HepG2 (cell line): ENCODE results near the gene PYGL.

Experiments
- CBFB ChIP-seq: sonication (generic); formaldehyde crosslinking; IDR thresholded peaks from 2 replicates; pipeline ENCODE4 v1.4.0; 2020; ENCODE audit warnings: missing genetic modification reagents
- GTF2F1 ChIP-seq: fragments of 150-350 bp; IDR thresholded peaks from 2 replicates; pipeline ENCODE4 v1.6.1; 2014; ENCODE audit warnings: low read length
- MTA3 ChIP-seq: sonication (generic); formaldehyde crosslinking; IDR thresholded peaks from 2 replicates; pipeline ENCODE4 v1.4.0; 2020; ENCODE audit warnings: missing genetic modification reagents
- MXI1 ChIP-seq: IDR thresholded peaks from 3 replicates; pipeline ENCODE4 v1.6.1; 2012; ENCODE audit warnings: low read depth, low read length, inconsistent platforms, borderline replicate concordance
- PHB2 ChIP-seq: fragments of 450-650 bp; IDR thresholded peaks from 2 replicates; pipeline ENCODE4 v1.6.1; 2018; ENCODE audit not compliant: partially characterized antibody
- TAF15 ChIP-seq: fragments of 200-400 bp; formaldehyde crosslinking; IDR thresholded peaks from one replicate; pipeline ENCODE4 v1.6.1; 2018; ENCODE audit warnings: mild to moderate bottlenecking, low read depth, low read length; ENCODE audit not compliant: poor library complexity, severe bottlenecking
- THRA ChIP-seq: sonication (generic); formaldehyde crosslinking; IDR thresholded peaks from 2 replicates; pipeline ENCODE4 v1.4.0; 2020; ENCODE audit warnings: missing genetic modification reagents, borderline replicate concordance
- ZNF761 ChIP-seq: sonication (generic); formaldehyde crosslinking; conservative IDR thresholded peaks from 2 replicates; pipeline ENCODE4 v1.4.0; 2020; ENCODE audit warnings: mild to moderate bottlenecking, missing genetic modification reagents
- TF ChIP-seq, protein P1 (sequence below): sonication (generic); formaldehyde crosslinking; IDR thresholded peaks from 2 replicates; pipeline ENCODE4 v1.4.0; 2020; ENCODE audit warnings: missing genetic modification reagents
- TF ChIP-seq, protein P2 (sequence below): sonication (generic); formaldehyde crosslinking; conservative IDR thresholded peaks from 2 replicates; pipeline ENCODE4 v1.5.0; 2020; ENCODE audit warnings: missing genetic modification reagents

DNA sequence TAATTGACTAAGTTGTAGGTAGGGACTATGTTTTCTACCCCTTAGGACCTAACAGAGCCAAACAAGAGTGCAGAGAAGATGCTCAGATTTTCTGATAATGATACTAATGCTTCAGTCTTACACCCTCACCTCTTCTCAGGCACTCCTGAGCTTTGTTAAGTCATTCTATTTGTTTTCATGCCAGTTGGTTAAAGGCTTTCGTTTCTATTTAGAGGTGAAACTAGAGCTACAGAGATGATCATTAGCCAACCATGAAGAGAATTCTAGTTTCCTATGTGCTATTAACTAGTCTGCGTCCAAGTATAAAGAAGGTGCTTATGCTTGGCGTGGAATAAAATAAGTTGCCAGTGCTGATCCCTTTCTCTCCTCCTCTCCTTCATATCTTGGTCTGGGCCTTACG, 34.6 kb upstream of the PYGL start:
- TF ChIP-seq PHB2 = no peak
- TF ChIP-seq TAF15 = no peak
- no peak for TF ChIP-seq MTA3
- TF ChIP-seq GTF2F1 = no peak
- TF ChIP-seq CBFB (CRISPR knock-in tag) = no peak
- no peak for TF ChIP-seq THRA (CRISPR knock-in tag)
- TF ChIP-seq, protein P1, sequence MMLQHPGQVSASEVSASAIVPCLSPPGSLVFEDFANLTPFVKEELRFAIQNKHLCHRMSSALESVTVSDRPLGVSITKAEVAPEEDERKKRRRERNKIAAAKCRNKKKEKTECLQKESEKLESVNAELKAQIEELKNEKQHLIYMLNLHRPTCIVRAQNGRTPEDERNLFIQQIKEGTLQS = no peak
- no peak for TF ChIP-seq ZNF761 (CRISPR knock-in tag)
- TF ChIP-seq, protein P2, sequence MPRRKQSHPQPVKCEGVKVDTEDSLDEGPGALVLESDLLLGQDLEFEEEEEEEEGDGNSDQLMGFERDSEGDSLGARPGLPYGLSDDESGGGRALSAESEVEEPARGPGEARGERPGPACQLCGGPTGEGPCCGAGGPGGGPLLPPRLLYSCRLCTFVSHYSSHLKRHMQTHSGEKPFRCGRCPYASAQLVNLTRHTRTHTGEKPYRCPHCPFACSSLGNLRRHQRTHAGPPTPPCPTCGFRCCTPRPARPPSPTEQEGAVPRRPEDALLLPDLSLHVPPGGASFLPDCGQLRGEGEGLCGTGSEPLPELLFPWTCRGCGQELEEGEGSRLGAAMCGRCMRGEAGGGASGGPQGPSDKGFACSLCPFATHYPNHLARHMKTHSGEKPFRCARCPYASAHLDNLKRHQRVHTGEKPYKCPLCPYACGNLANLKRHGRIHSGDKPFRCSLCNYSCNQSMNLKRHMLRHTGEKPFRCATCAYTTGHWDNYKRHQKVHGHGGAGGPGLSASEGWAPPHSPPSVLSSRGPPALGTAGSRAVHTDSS (CRISPR knock-in tag) = no peak
- no peak for TF ChIP-seq MXI1
